ENCODE measurements around the gene PLEKHS1.
A peak's percentile ranks its signal among the peaks of the same experiment; 100 is the strongest.
"Not testable (repeated sequence)": the region's sequence is repeated elsewhere in the genome, so short reads cannot be mapped to it uniquely, and the experiment has no call there.

The PLEKHS1 gene

DNA sequence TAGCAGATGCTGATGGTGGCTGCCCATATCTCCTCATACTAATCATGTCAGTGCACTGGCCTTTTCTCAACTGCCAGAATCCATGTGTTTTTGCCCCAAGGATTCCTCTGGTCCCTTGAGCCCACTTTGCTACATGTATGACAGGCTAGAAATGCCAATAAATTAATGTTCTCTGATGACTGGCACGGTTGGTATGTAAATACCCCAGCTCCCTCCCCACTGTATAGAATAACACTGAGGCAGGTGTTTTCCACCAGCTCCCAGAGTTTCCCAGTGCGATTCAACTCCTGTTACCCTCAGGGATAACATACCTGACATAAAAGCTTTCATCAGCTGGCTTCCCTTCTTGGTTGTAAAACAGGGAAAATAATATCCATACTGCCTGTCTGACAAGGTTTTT, 9.0 kb upstream of the PLEKHS1 start:
- no peak for DNase-seq

DNA sequence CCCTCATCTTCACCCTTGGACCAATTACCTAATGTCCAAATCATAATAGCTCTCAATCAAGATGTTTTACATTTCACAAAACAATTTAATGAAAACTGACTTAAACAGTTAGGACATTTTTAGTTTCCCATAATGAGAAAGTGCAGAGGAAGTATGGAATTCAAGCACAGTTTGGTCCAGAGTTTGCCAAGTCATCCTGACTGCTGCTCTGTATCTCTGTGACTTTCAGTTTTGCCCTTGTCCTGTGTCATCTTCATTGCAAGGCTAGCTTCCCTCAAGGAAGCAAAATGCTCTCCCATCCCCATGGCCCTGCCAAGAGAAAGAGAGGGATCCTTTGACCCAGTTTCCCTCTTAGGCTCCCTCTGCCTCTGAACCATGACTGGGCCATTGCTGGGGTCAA, 7.9 kb upstream of the PLEKHS1 start:
- DNase-seq, result peak in 1 of 2 donors; percentile 6

DNA sequence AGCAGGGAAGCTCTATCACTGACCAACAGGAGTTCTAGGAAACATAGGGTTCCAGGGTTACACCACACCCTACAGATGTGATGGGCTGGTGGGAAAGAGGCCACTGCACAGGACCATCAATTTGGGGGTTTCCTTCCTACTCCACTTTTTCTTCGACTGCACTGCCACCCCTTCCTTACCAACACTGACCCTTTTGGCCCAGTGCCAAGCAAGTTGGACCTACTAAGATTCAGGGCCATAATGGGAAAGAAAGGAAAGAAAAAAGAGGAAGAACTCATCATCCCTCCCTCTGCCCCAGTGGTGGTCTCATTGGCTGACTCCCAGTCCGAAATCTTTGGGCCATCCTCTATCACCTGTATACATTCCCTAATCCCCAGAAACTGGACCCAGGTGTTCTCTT, 6.1 kb upstream of the PLEKHS1 start:
- no peak for DNase-seq

DNA sequence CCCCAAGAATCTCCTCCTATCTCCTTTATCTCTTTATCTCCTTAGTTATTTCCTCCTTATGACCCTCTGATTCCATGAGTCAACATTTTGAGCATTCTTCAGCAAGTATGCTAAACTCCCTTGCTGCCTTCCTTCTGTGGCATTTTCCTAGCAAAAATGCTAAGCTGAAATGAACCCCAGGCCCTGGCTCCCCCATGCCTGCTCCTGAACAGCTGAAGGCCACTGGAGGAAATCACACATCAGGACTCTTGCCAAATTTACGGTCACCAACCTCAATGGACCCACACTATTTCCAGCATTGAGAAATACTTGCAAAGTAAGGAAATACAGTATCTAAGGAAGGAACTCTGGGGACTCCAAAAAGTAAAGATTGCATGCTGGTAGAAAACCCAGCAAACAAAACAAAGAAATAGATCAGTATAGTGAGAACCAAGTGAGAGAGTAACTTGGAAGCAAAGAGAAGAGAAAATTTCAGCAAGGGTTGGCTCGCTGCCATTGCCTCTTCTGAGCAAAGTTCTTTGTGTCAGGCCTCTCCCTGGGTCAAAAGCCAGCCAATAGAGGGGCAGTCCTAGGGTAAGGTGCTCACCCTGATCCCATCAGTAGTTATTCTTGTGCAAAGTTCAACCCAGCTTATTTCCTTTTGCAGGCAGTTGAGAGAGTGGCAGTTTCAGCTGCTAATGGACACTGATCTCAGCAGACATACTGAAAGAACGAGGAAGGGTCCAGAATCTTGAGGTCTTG, 5.1 kb upstream of the PLEKHS1 start:
- DNase-seq, result peak in 1 of 2 donors; percentile 2

DNA sequence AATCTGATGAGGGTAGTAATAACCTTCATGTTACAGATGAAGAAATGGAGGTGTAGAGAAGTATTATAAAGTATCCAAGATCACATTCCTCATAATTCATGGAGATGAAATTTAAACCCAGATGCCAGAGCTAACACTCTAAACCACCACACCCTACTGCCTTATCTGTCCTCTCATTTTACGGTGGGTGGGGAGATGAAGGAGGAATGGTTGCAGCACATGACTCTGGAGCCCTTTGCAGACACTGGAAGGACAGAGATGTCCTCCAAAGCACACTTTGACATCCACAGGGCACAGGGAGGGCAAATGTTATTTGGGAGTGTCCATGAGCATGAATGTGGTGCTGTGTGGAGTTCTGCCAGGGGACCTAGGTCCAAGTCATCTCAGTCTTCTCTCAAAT, 1.1 kb downstream of the PLEKHS1 start:
- DNase-seq, result no peak

DNA sequence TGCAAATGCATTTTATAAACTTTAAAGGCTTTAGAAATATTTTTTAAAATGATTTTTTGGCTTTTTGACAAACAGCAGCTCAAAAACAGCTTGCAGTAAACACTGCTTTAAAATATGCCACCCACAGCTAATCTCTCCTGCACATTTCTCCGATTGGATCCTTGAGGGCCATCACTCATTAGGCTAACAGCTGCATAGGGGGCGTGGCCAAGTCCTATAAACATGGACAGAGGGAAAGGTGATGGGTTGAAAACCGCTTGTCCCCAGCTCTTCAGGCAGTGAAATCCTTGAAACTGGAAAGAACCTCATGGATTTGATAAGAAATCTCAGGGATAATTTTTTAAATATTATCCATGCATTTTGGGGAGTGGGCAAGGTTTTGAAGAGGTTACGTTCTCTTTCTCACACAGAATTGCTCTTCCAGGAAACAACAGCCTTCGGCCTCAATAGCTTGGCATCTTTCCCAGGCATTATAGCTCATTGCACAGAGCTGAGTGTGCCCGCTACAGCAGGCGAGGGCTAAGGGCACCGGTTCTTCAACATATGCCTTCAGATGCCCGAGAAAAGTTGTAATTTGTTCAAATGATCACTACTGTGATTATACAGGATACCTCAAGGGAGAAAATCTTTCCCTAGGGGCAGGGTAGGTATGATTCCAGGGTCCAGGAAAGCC, 1.7 kb downstream of the PLEKHS1 start:
- DNase-seq, result no peak

DNA sequence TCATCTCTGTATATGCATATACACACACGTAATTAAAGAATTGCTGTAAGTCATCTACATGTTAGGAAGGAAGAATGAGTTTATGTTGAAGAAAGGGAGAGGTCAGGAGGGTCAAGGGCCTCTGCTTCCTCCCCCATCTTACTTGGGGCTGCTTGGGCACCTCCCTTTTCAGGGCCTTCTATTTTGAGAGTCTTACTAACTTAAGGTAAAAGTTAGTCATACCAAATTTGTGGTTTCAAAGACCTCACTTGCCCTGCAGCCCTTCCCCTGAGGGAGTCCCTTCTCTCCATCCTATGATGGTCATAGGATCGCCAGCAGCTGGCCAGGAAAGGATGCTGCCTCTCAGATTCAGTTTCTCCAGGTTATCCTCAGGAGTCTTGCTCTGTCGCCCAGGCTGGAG, 2.6 kb downstream of the PLEKHS1 start:
- no peak for DNase-seq

DNA sequence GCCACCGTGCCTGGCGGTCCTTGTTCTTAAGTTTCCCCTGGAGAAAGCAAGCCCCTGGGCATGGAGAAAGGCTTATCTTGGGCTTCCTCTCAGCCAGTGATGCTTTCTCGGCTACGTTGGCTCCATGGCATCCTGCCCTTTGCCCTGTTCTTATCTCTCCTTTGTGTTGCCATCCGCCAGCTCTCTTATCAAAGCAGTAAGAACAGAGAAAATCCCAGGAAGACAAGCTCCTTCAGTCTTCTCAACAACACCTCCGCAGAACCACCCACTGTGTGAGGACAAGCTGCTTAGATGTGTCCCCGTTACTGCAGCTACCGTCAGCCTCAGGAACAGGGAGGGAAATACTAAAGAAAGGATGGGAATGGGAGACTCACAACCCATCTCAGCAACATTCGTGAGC, 3.3 kb downstream of the PLEKHS1 start:
- DNase-seq, result no peak

DNA sequence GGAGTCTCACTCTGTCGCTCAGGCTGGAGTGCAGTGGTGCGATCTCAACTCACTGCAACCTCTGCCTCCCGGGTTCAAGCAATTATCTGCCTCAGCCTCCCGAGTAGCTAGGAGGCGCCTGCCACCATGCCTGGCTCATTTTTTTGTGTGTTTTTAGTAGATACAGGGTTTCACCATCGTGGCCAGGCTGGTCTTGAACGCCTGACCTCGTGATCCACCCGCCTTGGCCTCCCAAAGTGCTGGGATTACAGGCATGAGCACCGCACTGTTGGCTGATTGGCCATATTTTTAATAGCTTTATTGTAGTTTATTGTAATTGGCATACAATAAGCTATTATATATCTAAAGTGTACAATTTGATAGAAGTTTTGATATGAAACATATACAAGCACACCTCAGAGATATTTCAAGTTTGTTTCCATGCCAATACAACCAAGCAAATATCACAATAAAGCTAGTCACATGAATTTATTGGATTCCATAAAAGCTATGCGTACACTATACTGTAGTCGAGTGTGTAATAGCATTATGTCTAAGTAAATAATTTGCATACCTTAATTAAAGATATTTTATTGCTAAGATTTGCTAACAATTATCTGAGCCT, 5.6 kb downstream of the PLEKHS1 start:
- DNase-seq, result no peak

DNA sequence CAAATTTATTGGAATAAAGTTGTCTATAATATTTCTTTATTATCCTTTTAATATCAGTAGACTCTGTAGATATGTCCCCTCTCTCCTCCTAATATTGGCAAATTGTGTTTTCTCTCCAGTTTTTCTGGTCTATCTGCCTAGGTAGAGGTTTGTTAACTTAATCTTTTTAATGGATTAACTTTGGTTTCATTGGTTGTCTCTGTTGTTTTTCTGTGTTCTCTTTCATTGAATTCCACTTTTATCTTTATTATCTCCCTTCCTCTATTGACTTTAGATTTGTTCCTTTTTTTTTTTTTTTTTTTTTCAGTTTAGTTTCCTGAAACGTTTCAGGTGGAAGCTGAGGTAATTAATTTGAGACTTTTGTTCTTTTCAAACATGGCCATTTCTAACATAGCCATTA, 10.6 kb downstream of the PLEKHS1 start:
- no peak for DNase-seq

DNA sequence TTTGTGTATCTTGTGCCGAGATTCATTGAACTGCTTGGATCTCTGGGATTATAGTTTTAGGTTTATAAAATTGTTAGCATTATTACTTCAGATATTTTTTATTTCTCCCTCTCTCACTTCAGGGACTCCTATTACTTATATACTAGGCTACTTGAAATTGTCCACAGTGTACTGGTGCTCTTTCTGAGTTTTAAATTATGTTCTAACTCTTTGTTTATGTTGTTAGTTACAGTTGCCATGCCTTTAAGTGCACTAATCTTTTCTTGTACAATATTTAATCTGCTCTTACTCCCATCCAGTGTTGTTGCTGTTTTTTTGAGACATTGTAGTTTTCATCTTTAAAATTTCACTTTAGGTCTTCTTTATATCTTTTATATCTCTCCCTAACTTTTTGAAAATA, 13.1 kb downstream of the PLEKHS1 start:
- no peak for DNase-seq

DNA sequence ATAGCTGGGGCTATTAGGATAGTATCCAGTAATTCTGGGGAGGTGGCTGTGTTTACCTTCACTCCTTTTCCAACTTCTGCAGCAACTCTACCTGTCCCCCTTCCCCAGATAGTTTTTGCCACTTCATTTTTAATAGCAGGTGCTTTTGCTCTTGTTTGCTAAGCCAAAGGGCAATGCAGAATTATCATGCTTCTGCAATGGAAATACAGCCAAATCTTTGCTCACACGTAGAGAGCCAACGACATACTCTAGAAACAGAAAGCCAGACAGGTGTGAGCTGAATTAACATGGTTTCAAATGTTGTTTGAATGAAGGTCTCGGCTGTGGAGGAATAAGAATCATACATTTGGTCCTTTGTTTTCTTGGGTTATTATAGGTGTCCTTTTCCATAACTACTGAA, 14.4 kb downstream of the PLEKHS1 start:
- no peak for DNase-seq

DNA sequence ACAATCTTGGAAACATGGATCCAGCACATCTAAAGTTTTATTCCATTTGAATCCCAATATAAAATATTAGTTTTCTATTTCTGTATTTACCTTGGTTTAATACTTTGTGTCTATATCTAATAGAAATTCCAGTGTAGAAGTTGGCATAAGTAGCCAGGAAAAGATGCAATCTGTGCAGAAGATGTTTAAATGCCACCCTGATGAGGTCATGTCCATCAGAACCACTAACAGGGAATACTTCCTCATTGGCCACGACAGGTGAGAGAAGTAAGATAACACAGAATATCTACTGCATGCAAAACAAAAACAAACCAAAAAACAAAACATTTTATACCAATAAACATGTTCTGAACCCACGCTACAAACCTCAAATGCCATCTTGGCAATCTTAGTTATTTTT, 15.7 kb downstream of the PLEKHS1 start:
- no peak for DNase-seq

DNA sequence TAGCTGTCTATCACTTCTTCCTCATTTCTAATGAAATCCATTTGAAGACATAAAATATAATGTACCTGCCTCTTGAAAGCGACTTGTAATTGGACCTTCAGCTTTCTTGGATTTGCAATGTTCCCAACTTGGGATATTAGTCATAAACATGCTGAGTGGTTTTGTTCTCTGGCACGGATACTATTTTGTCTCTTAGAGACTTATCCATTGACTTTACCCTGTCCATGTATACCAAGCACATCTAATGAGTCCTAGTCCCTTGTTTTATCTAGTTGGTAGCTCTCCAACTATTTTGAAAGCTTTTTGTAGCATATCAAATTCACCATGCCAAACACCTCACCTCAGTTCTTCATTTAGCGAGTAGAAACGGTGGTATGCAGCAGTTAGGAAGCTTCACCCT, 18.9 kb downstream of the PLEKHS1 start:
- DNase-seq, result no peak

DNA sequence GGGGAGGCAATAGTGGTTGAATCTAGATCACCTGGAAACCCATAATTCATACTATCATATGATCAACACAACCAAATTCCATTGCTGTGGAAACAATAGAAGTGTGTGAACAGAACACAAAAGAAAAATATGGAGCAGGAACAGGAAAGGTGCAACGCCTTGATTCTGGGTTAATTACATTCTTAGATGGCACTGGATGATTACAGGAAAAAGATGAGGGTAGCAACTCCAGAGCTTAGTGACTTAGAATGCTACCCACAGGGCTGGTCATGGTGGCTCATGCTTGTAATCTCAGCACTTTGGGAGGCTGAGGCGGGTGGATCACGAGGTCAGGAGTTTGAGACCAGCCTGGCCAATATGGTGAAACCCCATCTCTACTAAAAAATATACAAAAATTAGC, 19.6 kb downstream of the PLEKHS1 start:
- not testable (repeated sequence) for DNase-seq

DNA sequence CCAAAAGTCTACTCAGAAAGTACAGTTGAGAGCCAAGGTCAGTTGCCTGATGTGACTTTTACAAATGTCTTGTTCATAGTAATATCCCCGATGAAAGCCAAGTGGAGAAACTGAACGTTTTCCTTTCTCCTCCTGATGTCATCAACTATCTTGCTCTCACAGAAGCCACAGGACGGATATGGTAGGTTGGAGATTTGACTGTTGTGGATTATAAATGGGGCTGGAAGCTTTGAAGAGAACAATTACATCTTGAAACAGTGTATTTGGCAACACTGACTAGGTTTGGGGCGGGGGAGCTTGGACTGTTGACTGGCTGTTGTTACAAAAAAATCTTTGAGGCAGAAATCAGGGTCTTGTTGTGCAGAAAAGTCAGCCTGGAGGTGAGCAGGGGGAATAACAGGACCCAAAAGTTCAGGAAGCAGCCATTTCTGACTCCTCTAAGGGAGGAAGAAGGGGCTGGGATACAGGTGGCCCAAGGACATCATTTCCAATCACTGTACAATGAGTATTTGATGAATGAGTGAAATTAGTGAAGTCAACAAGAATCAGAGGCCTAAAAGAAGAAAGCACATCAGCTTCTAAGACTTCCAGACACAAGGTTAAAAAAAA, 24.3 kb downstream of the PLEKHS1 start:
- DNase-seq, result no peak

DNA sequence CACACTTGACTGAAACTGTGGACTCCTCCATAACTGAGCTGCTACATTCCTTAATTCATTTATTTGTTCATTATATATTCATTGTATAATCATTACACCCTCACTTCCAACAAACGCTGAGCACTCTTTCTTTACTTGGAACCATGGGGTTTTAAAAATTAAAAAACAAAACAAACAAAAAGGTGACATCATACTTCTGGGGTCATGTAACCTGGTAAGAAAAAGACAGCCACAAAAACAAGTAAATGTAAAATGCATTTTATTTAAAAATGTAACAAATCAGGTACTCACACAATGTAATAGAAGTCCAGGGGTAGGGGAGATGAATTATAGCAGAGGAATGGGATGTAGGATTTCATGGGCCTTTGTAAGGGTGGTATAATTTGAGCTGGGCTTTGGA, 25.1 kb downstream of the PLEKHS1 start:
- no peak for DNase-seq

DNA sequence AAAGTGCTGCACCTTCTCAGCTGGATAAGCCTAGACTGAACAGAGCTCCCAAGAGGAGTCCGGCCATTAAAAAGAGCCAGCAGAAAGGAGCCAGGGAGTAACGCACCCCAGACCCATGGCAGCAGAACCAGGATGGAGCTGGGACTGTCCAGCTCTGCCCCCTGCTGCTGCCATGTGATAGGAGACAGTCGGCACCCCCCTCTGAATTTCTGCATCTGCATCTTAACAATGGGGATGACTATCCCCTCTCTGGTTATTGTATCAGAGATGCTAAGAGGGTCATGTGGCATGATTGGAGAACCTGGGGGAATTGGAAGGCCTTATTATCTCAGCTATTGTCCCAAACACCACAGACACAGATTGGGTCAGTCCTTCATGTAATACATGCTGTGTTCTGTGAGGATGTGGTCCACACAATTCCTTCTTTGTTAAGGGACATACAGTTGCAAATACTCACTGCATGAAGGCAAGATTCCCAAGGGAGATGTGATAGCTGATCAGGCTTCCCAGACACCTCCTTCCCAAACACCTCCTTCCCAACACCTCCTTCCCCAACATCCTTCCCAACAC, 29.3 kb downstream of the PLEKHS1 start:
- DNase-seq, result no peak

DNA sequence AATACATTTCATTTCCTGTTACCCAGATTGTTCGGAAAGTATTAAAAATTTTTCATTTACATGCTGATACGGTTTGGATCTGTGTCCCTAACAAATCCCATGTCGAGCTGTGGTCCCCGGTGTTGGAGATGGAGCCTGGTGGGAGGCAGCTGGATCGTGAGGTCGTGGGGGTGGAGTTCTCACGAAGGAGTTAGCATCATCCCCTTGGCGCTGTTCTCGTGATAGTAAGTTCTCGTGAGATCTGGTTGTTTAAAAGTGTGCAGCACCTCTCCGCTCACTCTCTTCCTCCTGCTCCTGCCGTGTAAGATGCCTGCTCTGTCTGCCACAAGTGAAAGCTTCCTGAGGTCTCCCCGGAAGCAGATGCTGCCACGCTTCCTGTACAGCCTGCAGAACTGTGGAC, 30.9 kb downstream of the PLEKHS1 start:
- DNase-seq, result no peak

DNA sequence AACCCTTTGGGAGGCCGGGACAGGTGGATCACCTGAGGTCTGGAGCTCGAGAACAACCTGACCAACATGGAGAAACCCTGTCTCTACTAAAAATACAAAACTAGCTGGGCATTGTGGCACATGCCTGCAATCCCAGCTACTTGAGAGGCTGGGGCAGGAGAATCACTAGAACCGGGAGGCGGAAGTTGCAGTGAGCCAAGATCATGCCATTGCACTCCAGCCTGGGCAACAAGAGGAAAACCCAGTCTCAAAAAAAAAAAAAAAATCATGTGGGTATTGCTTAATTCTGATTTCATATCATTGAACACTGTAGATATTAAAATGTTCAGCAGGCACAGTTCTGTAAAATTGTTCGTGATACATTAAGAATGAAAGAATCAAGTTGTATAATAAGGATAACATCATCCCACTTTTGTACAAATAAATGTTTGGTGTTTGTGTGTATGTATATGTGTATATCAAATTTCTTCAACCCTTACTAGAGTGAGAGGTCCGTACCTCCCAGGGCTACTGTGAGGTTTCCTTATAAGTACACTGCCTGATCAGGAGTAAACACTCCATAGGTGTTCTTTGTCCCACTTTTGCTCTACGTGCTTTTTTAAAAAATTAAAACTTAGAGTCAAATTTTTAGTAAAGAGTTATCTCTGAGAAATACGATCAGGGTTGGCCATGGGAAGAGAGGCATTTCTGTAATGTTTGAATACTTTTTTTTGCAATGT, 31.7 kb downstream of the PLEKHS1 start:
- DNase-seq, result no peak

DNA sequence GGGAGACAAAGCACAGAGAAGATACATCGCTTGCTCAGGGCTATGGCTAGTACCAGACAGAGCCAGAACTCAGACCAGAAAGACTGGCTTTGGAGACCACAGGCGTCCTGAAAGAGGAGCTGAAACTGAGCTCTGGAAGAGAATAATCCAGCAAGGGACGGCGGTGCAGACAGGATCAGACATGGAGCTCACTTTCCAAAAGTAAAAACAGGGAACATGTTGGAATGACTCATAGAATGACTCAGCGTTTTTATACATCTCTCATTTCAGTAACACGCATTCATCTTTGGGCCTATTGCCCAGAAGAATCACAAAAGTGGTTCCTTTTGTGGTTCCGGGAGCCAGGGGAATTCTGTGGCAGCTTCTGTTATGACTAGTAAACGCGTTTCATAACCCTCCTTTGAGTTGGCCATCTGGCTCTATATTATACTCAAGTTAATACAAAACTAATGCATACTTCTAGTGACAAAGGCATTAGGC, 37.2 kb downstream of the PLEKHS1 start:
- DNase-seq, result peak; percentile 38 to 47

DNA sequence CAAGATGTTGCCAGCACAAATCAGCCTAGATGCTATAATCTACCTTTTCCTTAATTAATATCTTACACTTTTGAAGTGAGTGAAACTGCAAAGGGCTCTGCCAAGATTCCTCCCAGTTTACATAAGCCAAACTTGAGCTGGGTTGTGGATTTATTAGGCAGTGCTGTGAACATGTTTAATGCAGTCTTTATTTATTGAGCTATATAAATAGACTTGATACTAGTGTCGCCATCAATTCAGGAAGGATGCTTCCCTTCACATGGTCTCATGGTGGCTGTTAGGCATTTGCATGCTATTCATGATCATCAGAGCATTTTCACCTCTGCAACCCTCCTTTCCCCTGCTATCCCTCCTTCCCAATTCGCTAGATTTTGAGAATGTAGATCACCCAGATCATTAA, 40.2 kb downstream of the PLEKHS1 start:
- DNase-seq, result no peak

DNA sequence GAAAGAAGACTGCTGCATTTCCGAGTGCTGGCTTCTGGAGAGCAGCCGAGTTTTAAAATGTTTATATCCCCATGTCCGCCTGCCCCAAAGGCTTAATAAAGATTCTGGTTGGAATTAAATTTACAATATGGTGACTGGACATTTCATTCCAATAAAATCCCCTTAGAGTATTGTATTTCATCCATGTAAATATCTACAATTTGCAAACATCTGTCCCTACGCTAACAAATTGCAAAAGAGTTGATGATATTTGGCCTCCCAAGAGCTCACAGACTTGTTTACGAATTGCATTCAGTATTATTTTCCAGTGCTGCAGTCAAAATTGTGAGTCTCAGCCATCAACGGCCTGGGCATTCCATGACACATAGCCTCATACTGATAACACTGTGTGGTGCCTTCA, 50.1 kb downstream of the PLEKHS1 start:
- DNase-seq, result no peak
